ENCODE results near the gene RASSF1. TPM values are rescaled to one million over a fixed set of nuclear protein-coding genes. Genes with fewer than 3 reads are reported as not detected.
A peak's percentile ranks its signal among the peaks of the same experiment; 100 is the strongest.

RASSF1 gene
- total and polyA plus RNA-seq, 2 of the 8 experiments (the other 6 are each of a cell fraction or from before 2014, with no cell fraction given) = 10.3 to 15.7 TPM

GRCh38 chr3:50345008-50345407 is 4.4 kb upstream of the RASSF1 start:
- Histone ChIP-seq H2BK20ac (ENCODE audit: low read length) (no peak overlapping the region), H4K91ac (replicated peaks; ENCODE audit: insufficient read length, low read length) (no peak overlapping the region), H2BK5ac (ENCODE audit: low read depth, low read length) (no peak overlapping the region), H3K79me1 (ENCODE audit: low read depth, low read length) (no peaks in the 10 kb centered on the region), H2AFZ (ENCODE audit: low read length) (no peak overlapping the region), H4K8ac (ENCODE audit: extremely low read depth, insufficient read depth, low read length) (no peak overlapping the region; the same call in 1 of the 2 replicates), H3K27ac (ENCODE audit: low read depth, low read length) (no peak overlapping the region), H3K36me3 (ENCODE audit: control insufficient read depth in 2 of 4, insufficient read depth in 4 of 4, low read length in 3 of 4) (peaks cover 0 to 3% (median 0%) of the 10 kb centered on the region in 4 experiments; a peak in 2 of 8 replicates), H3K23me2 (ENCODE audit: low read depth, low read length) (peaks cover 16% of the 10 kb centered on the region), H2BK12ac (ENCODE audit: low read depth, low read length) (no peak overlapping the region), H3K23ac (ENCODE audit: insufficient read length) (no peak overlapping the region), H3K4me3 (ENCODE audit: extremely low read depth in 1 of 4, insufficient read depth in 2 of 4, low read depth in 3 of 4, low read length in 4 of 4) (peak overlapping the region in 3 of 4 experiments; percentile 26 to 58 (median 56); a peak in 6 of 8 replicates), H2BK120ac (replicated peaks; ENCODE audit: low read depth, low read length) (no peak overlapping the region), H3K4me1 (replicated peaks in 1 of 4; ENCODE audit: control insufficient read depth in 3 of 4, insufficient read depth in 4 of 4, low read length in 3 of 4) (peaks cover 0 to 19% (median 14%) of the 10 kb centered on the region in 4 experiments; a peak in 6 of 7 replicates), H4K5ac (ENCODE audit: insufficient read length, low read depth, low read length) (no peak overlapping the region), H3K14ac (ENCODE audit: insufficient read length) (no peak overlapping the region), H2BK15ac (ENCODE audit: low read length) (no peak overlapping the region), H3K18ac (ENCODE audit: extremely low read depth, low read length) (no peak overlapping the region), H3K9ac (replicated peaks in 1 of 4; ENCODE audit: extremely low read depth in 1 of 4, low read depth in 3 of 4, low read length in 3 of 4) (no peak overlapping the region), H3K4ac (replicated peaks; ENCODE audit: insufficient read length, low read depth, low read length) (no peak overlapping the region), H3K56ac (replicated peaks; ENCODE audit: insufficient read length, low read depth, low read length) (no peak overlapping the region), H2AK5ac (ENCODE audit: low read depth, low read length) (no peak overlapping the region; the same call in 1 of the 2 replicates), H3K9me3 (ENCODE audit: insufficient read depth in 2 of 2, low read depth in 1 of 2, low read length in 1 of 2) (no peaks in the 10 kb centered on the region), H3K79me2 (ENCODE audit: control insufficient read depth in 1 of 2, insufficient read depth in 2 of 2, low read length in 2 of 2) (no peaks in the 10 kb centered on the region), H4K20me1 (replicated peaks in 1 of 2; ENCODE audit: control insufficient read depth in 1 of 2, insufficient read depth in 2 of 2, low read length in 2 of 2) (peaks cover 3% of the 10 kb centered on the region in 2 experiments), H3K4me2 (ENCODE audit: insufficient read depth in 1 of 2, low read depth in 2 of 2, low read length in 2 of 2) (peak overlapping the region; percentile 61 to 96), H3K27me3 (replicated peaks in 1 of 4; ENCODE audit: control insufficient read depth in 3 of 4, extremely low read depth in 1 of 4, insufficient read depth in 3 of 4, low read length in 3 of 4) (peaks cover 15 to 49% (median 40%) of the 10 kb centered on the region in 4 experiments)
- POLR2A ChIA-PET (ENCODE audit: partially characterized antibody) = interaction anchor here (0.8 to 1.7 kb wide), 6 partner anchors 8 to 156 kb away, joined by 3 to 9 read pairs (median 3); no protein-coding TSS in a partner anchor
- DNase-seq (ENCODE audit: low read depth in 1 of 2, low spot score in 2 of 2) (no peak), FAIRE-seq (no peak)
- CTCF ChIA-PET (ENCODE audit: partially characterized antibody) = interaction anchor here (0.5 to 13.4 kb wide), 10 partner anchors 9 to 1040 kb away, joined by 3 to 136 read pairs (median 5); no protein-coding TSS in a partner anchor
- 50% methylated on average over 6 of the region's 8 CpGs; no CpG with 5 or more reads in 1 of the 2 experiments for whole genome bisulfite sequencing, 2 experiments (ENCODE audit: extremely low coverage in 1 of 2, insufficient coverage in 1 of 2, insufficient read length in 1 of 2, insufficient replicate concordance in 2 of 2, low coverage in 1 of 2, low lambda C conversion rate in 2 of 2, missing lambda C conversion rate in 1 of 2)

All from H1 (cell line).